ENCODE data around the gene RTKN. TPM values are rescaled to one million over a fixed set of nuclear protein-coding genes. Genes with fewer than 3 reads are reported as not detected.

The RTKN gene
- total and polyA plus RNA-seq, 9 of the 15 experiments (the other 6 are each of a cell fraction or from before 2014, with no cell fraction given) = 0.14 to 6.9 (median 3.6) TPM

DNA sequence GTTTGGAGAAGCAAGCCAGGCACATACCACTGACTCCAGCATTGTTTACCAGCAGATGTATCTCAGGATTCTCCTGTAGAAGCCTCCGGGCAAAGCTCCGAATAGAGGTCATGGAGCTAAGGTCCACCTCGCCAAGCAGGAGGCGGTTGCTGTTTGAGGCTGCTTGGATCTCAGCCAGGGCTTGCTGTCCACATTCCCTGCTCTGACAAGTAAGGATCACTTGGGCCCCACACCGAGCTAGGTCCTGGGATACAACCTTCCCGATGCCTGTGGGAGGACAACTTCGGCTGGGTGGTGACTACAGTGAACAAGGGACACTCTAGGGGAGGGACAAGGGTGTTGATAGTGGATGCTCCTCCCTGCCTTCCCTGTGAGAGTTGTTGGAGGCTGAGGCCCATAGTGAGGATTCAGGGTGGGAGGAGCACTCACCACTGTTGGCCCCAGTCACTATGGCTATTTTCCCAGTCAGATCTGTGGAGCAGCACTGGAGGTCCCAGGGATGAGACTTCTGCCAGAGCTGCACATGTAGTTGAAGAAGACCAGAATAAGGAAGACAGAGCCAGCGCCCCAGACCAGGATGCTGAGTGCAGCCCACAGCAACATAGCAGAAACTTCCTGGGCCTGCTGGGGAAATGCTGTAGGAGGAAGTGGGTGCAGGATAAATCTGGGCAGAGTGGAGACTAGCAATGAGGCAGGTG is 28.6 kb downstream of the RTKN start:
- intact Hi-C loops (cut with micrococcal nuclease) = no loop called here
- H2AFZ ChIP-seq (ENCODE audit: low read depth, low read length) = peak overlapping the region; percentile 59; the same call in 1 of the 2 replicates
- H3K4me1 ChIP-seq (replicated peaks in 1 of 2; ENCODE audit: control insufficient read depth in 2 of 2, insufficient read depth in 2 of 2, low read length in 2 of 2) = peaks cover 0 to 26% of the 10 kb centered on the region in 2 experiments; a peak in 3 of 5 replicates
- H3K4me2 ChIP-seq (ENCODE audit: insufficient read depth, low read length) = peak overlapping the region; percentile 21; the same call in 1 of the 2 replicates
- H4K20me1 ChIP-seq (replicated peaks; ENCODE audit: control insufficient read depth, insufficient read depth, low read length) = no peaks in the 10 kb centered on the region
- FAIRE-seq = peak; percentile 76
- H3K27me3 ChIP-seq (ENCODE audit: control insufficient read depth in 2 of 2, insufficient read depth in 2 of 2, low read length in 2 of 2) = peaks cover 0 to 18% of the 10 kb centered on the region in 2 experiments; a peak in 4 of 5 replicates
- no peaks in the 10 kb centered on the region for H3K36me3 ChIP-seq (ENCODE audit: control insufficient read depth, insufficient read depth, low read length)
- DNase-seq (ENCODE audit: extremely low read depth in 1 of 4, low spot score in 3 of 4) = no peak
- no peaks in the 10 kb centered on the region for H3K9me1 ChIP-seq (ENCODE audit: control insufficient read depth, insufficient read depth, low read length)
- H3K4me3 ChIP-seq = no peak overlapping the region
- no peaks in the 10 kb centered on the region for H3K9me3 ChIP-seq (replicated peaks; ENCODE audit: control insufficient read depth, insufficient read depth, low read depth, low read length)
- peak; percentile 18; the same call in 1 of the 3 replicates for ATAC-seq
- in situ Hi-C loops (cut with MboI) = no loop called here
- ChIA-PET CTCF (ENCODE audit: low intra/inter-chr PET ratio) (no interaction called here), POLR2A (no interaction called here)
- no peaks in the 10 kb centered on the region for H3K79me2 ChIP-seq (ENCODE audit: control insufficient read depth, insufficient read depth, low read length)
- WGBS (ENCODE audit: insufficient coverage, low coverage, missing lambda C conversion rate) = 20% methylated on average over 8 of the region's 8 CpGs
- no peak overlapping the region for H3K27ac ChIP-seq (ENCODE audit: extremely low read depth, low read depth, low read length)
- peak overlapping the region in 1 of 2 experiments; percentile 60; a peak in 1 of 4 replicates for H3K9ac ChIP-seq (ENCODE audit: insufficient read depth in 1 of 2, low read depth in 2 of 2, low read length in 2 of 2)
- BruUV-seq (replicated peaks) = no TSS peak
- TF ChIP-seq EWSR1 (IDR thresholded peaks at IDR 0.05; ENCODE audit: borderline replicate concordance, low read depth, partially characterized antibody) = no peak
- peak in 1 of 2 experiments; percentile 43; a peak in 1 of 4 replicates for TF ChIP-seq RCOR1 (IDR thresholded peaks at IDR 0.05; ENCODE audit: borderline replicate concordance in 1 of 2, low read depth in 2 of 2, low read length in 2 of 2)
- no peak for TF ChIP-seq KLF1 (tag; IDR thresholded peaks at IDR 0.05)
- no peak for TF ChIP-seq ZNF124 (CRISPR knock-in tag; IDR thresholded peaks at IDR 0.05)
- TF ChIP-seq MEIS2 (IDR thresholded peaks at IDR 0.05; ENCODE audit: partially characterized antibody) = no peak
- TF ChIP-seq SNAPC5 (CRISPR knock-in tag; IDR thresholded peaks at IDR 0.05) = no peak
- no peak for TF ChIP-seq SNIP1 (IDR thresholded peaks at IDR 0.05; ENCODE audit: low read depth)
- TF ChIP-seq PTBP1 (IDR thresholded peaks at IDR 0.05; ENCODE audit: low read depth, low read length) = no peak
- TF ChIP-seq POLR2AphosphoS5 (IDR thresholded peaks at IDR 0.05; ENCODE audit: control insufficient read depth, insufficient read depth, low read depth, low read length) = no peak
- no peak for TF ChIP-seq ZFPM2 (CRISPR knock-in tag; IDR thresholded peaks at IDR 0.05)
- no peak for TF ChIP-seq PHF8 (IDR thresholded peaks at IDR 0.05; ENCODE audit: borderline replicate concordance, low read length)
- TF ChIP-seq PCBP2 (IDR thresholded peaks at IDR 0.05; ENCODE audit: low read depth, low read length, poor library complexity, severe bottlenecking) = no peak
- TF ChIP-seq FOXK1 (CRISPR knock-in tag; IDR thresholded peaks at IDR 0.05; ENCODE audit: borderline replicate concordance) = no peak
- no peak for TF ChIP-seq ZNF408 (CRISPR knock-in tag; IDR thresholded peaks at IDR 0.05; ENCODE audit: low read depth)
- no peak for TF ChIP-seq BHLHE40 (IDR thresholded peaks at IDR 0.05; ENCODE audit: low read length)
- peak; percentile 69 for TF ChIP-seq SPI1 (IDR thresholded peaks at IDR 0.05; ENCODE audit: borderline replicate concordance, low read depth, low read length)
- TF ChIP-seq STAT5A (IDR thresholded peaks at IDR 0.05; ENCODE audit: borderline replicate concordance, low read length) = no peak
- no peak for TF ChIP-seq TARDBP (IDR thresholded peaks at IDR 0.05)
- no peak for TF ChIP-seq SAFB2 (IDR thresholded peaks at IDR 0.05; ENCODE audit: borderline replicate concordance, low read depth, low read length, severe bottlenecking)
- no peak for TF ChIP-seq TAF15 (IDR thresholded peaks at IDR 0.05; ENCODE audit: low read depth, low read length)
- 0 out of 2 replicates have a peak, but pooled peaks have one; percentile 18 for TF ChIP-seq TCF3 (CRISPR knock-in tag; IDR thresholded peaks at IDR 0.05)

Data from K562 (cell line).